Measurements from ENCODE around the gene PHACTR3.
A peak's percentile ranks its signal among the peaks of the same experiment; 100 is the strongest.
"Not testable (repeated sequence)": the region's sequence is repeated elsewhere in the genome, so short reads cannot be mapped to it uniquely, and the experiment has no call there.

PHACTR3 gene

GRCh38 chr20:59589086-59589684 lies 15.2 kb upstream of the PHACTR3 start:
- no peak for DNase-seq (ENCODE audit: low read depth in 3 of 3)

GRCh38 chr20:59591061-59591460 lies 13.3 kb upstream of the PHACTR3 start:
- DNase-seq (ENCODE audit: low read depth in 3 of 3), result no peak

- no peak for DNase-seq (ENCODE audit: low read depth in 3 of 3)
Measured at GRCh38 chr20:59596690-59597089, 7.7 kb upstream of the PHACTR3 start.

GRCh38 chr20:59597240-59597639 lies 7.1 kb upstream of the PHACTR3 start:
- no peak for DNase-seq (ENCODE audit: low read depth in 3 of 3)

GRCh38 chr20:59598625-59599310 lies 5.6 kb upstream of the PHACTR3 start:
- DNase-seq (ENCODE audit: low read depth in 3 of 3), result peak in 1 of 3 experiments; percentile 2

GRCh38 chr20:59599941-59600340 lies 4.4 kb upstream of the PHACTR3 start:
- no peak for DNase-seq (ENCODE audit: low read depth in 3 of 3)

GRCh38 chr20:59600472-59600871 lies 3.9 kb upstream of the PHACTR3 start:
- DNase-seq (ENCODE audit: low read depth in 3 of 3), result no peak

- DNase-seq (ENCODE audit: low read depth in 3 of 3), result no peak
Measured at GRCh38 chr20:59602546-59603080, 1.7 kb upstream of the PHACTR3 start.

- no peak for DNase-seq (ENCODE audit: low read depth in 3 of 3)
Measured at GRCh38 chr20:59603176-59603575, 1.2 kb upstream of the PHACTR3 start.

- DNase-seq (ENCODE audit: low read depth in 3 of 3), result no peak
Measured at GRCh38 chr20:59604741-59605600, 631 bp downstream of the PHACTR3 start.

- DNase-seq (ENCODE audit: low read depth in 3 of 3), result no peak
Measured at GRCh38 chr20:59605601-59606364, 1.4 kb downstream of the PHACTR3 start.

GRCh38 chr20:59606566-59606965 lies 2.2 kb downstream of the PHACTR3 start:
- no peak for DNase-seq (ENCODE audit: low read depth in 3 of 3)

- DNase-seq (ENCODE audit: low read depth in 3 of 3), result no peak
Measured at GRCh38 chr20:59608396-59608795, 4.1 kb downstream of the PHACTR3 start.

GRCh38 chr20:59608871-59609270 lies 4.5 kb downstream of the PHACTR3 start:
- DNase-seq (ENCODE audit: low read depth in 3 of 3), result no peak

- DNase-seq (ENCODE audit: low read depth in 3 of 3), result no peak
Measured at GRCh38 chr20:59611286-59611685, 6.9 kb downstream of the PHACTR3 start.

GRCh38 chr20:59613861-59614260 lies 9.5 kb downstream of the PHACTR3 start:
- no peak for DNase-seq (ENCODE audit: low read depth in 3 of 3)

- DNase-seq (ENCODE audit: low read depth in 3 of 3), result no peak
Measured at GRCh38 chr20:59614714-59615113, 10.4 kb downstream of the PHACTR3 start.

GRCh38 chr20:59616306-59616705 lies 12.0 kb downstream of the PHACTR3 start:
- DNase-seq (ENCODE audit: low read depth in 3 of 3), result no peak

- no peak for DNase-seq (ENCODE audit: low read depth in 3 of 3)
Measured at GRCh38 chr20:59617221-59617620, 12.9 kb downstream of the PHACTR3 start.

GRCh38 chr20:59618131-59618530 lies 13.8 kb downstream of the PHACTR3 start:
- DNase-seq (ENCODE audit: low read depth in 3 of 3), result no peak

GRCh38 chr20:59618585-59618984 lies 14.2 kb downstream of the PHACTR3 start:
- DNase-seq (ENCODE audit: low read depth in 3 of 3), result not testable (repeated sequence)
